SU-DHL-6 (cell line): Measurements from ENCODE around the gene CLCNKA.
"Not testable (repeated sequence)": the region's sequence is repeated elsewhere in the genome, so short reads cannot be mapped to it uniquely, and the experiment has no call there.

Experiments
- CTCF ChIP-seq: fragments of 200-600 bp; sonication (generic); IDR thresholded peaks from one replicate; pipeline ENCODE4 v1.5.1; 2017; ENCODE audit warnings: antibody characterized with exemption, mild to moderate bottlenecking, low read length, moderate library complexity; ENCODE audit not compliant: insufficient read depth, poor library complexity, severe bottlenecking
- EZH2phosphoT487 ChIP-seq: fragments of 200-600 bp; sonication (generic), shearing (Covaris generic); conservative IDR thresholded peaks from 2 replicates; pipeline ENCODE4 v1.6.1; 2018; ENCODE audit warnings: mild to moderate bottlenecking, antibody characterized with exemption, low read length, moderate library complexity, mixed read lengths

GRCh38 chr1:16001274-16001673 lies 20.6 kb upstream of the CLCNKA start:
- not testable (repeated sequence) for TF ChIP-seq CTCF, EZH2phosphoT487
